H9 (cell line): Measurements from ENCODE around the gene MMS19. TPM values are rescaled to one million over a fixed set of nuclear protein-coding genes. Genes with fewer than 3 reads are reported as not detected.

Experiments used
- DNase-seq: peaks from one replicate; pipeline ENCODE4 v3.0.0-alpha.2; 2017
- H2AFZ ChIP-seq: one replicate; pipeline ENCODE4 v1.6.1; 2013; ENCODE audit warnings: mild to moderate bottlenecking, low read length, control low read depth, moderate library complexity
- H2AK5ac ChIP-seq: 2 replicates; pipeline ENCODE4 v1.6.1; 2013; ENCODE audit warnings: low read length, control low read depth, mixed read lengths; ENCODE audit not compliant: insufficient read length
- H2BK120ac ChIP-seq: one replicate; pipeline ENCODE4 v1.6.1; 2013; ENCODE audit warnings: low read depth, mild to moderate bottlenecking, low read length, control low read depth, inconsistent platforms; ENCODE audit not compliant: poor library complexity, severe bottlenecking
- H2BK12ac ChIP-seq: 2 replicates; pipeline ENCODE4 v1.6.1; 2013; ENCODE audit warnings: low read length, control low read depth, mixed read lengths, low read depth; ENCODE audit not compliant: insufficient read length
- H2BK15ac ChIP-seq: 2 replicates; pipeline ENCODE4 v1.6.1; 2013; ENCODE audit warnings: low read depth, low read length, control low read depth
- H2BK20ac ChIP-seq: one replicate; pipeline ENCODE4 v1.6.1; 2013; ENCODE audit warnings: low read depth, mild to moderate bottlenecking, low read length, control low read depth, inconsistent platforms; ENCODE audit not compliant: poor library complexity, severe bottlenecking
- H2BK5ac ChIP-seq: 2 replicates; pipeline ENCODE4 v1.6.1; 2013; ENCODE audit warnings: low read length, control low read depth, mixed read lengths; ENCODE audit not compliant: insufficient read length
- H3K14ac ChIP-seq: 2 replicates; pipeline ENCODE4 v1.6.1; 2013; ENCODE audit warnings: low read length, control low read depth; ENCODE audit not compliant: insufficient read depth
- H3K18ac ChIP-seq: 2 replicates; pipeline ENCODE4 v1.6.1; 2013; ENCODE audit warnings: low read depth, mild to moderate bottlenecking, mixed read lengths, low read length, control low read depth; ENCODE audit not compliant: insufficient read length
- H3K23ac ChIP-seq: 2 replicates; pipeline ENCODE4 v1.6.1; 2013; ENCODE audit warnings: low read length, control low read depth, mixed read lengths, low read depth; ENCODE audit not compliant: insufficient read length
- H3K23me2 ChIP-seq: 2 replicates; pipeline ENCODE4 v1.6.1; 2013; ENCODE audit warnings: low read depth, mild to moderate bottlenecking, mixed read lengths, low read length, control low read depth; ENCODE audit not compliant: insufficient read length, poor library complexity, severe bottlenecking
- H3K27ac ChIP-seq: 2 replicates; pipeline ENCODE4 v1.5.1; 2013; ENCODE audit warnings: low read length, control low read depth, mixed read lengths, low read depth; ENCODE audit not compliant: insufficient read length
- H3K27me3 ChIP-seq: 2 replicates; pipeline ENCODE4 v1.6.1; 2013; ENCODE audit warnings: low read length, control low read depth, inconsistent platforms; ENCODE audit not compliant: insufficient read depth
- H3K4ac ChIP-seq: 2 replicates; pipeline ENCODE4 v1.6.1; 2013; ENCODE audit warnings: low read depth, mild to moderate bottlenecking, control low read depth, inconsistent platforms, low read length, moderate library complexity
- H3K4me1 ChIP-seq: 2 replicates; pipeline ENCODE4 v1.6.1; 2013; ENCODE audit warnings: low read length, control low read depth, inconsistent platforms; ENCODE audit not compliant: insufficient read depth
- H3K4me2 ChIP-seq: 2 replicates; pipeline ENCODE4 v1.6.1; 2013; ENCODE audit warnings: low read length, control low read depth, mixed read lengths; ENCODE audit not compliant: insufficient read length, insufficient read depth
- H3K56ac ChIP-seq: 2 replicates; pipeline ENCODE4 v1.6.1; 2013; ENCODE audit warnings: low read depth, mild to moderate bottlenecking, mixed read lengths, low read length, control low read depth; ENCODE audit not compliant: insufficient read length
- H3K79me1 ChIP-seq: 2 replicates; pipeline ENCODE4 v1.6.1; 2013; ENCODE audit warnings: low read depth, mild to moderate bottlenecking, moderate library complexity, low read length, control low read depth, inconsistent platforms; ENCODE audit not compliant: insufficient read depth, poor library complexity, severe bottlenecking
- H3K79me2 ChIP-seq: 2 replicates; pipeline ENCODE4 v1.6.1; 2013; ENCODE audit warnings: low read length, control low read depth, inconsistent platforms; ENCODE audit not compliant: insufficient read depth
- H3K9ac ChIP-seq: 2 replicates; pipeline ENCODE4 v1.6.1; 2013; ENCODE audit warnings: low read length, control low read depth, mixed read lengths; ENCODE audit not compliant: insufficient read length; ENCODE audit errors: extremely low read depth
- H3K9me3 ChIP-seq: one replicate; pipeline ENCODE4 v1.6.1; 2013; ENCODE audit warnings: low read depth, low read length, inconsistent platforms; ENCODE audit not compliant: control insufficient read depth
- H3T11ph ChIP-seq: one replicate; pipeline ENCODE4 v1.6.1; 2013; ENCODE audit warnings: mild to moderate bottlenecking, low read length, control low read depth, inconsistent platforms
- H4K20me1 ChIP-seq: one replicate; pipeline ENCODE4 v1.6.1; 2013; ENCODE audit not compliant: control insufficient read depth, insufficient read length, insufficient read depth
- H4K5ac ChIP-seq: 2 replicates; pipeline ENCODE4 v1.6.1; 2013; ENCODE audit warnings: low read depth, mild to moderate bottlenecking, mixed read lengths, low read length, control low read depth; ENCODE audit not compliant: insufficient read length
- H4K8ac ChIP-seq: replicated peaks from 2 replicates; pipeline ENCODE4 v1.6.1; 2013; ENCODE audit warnings: low read length, control low read depth, mixed read lengths, low read depth; ENCODE audit not compliant: insufficient read length
- H4K91ac ChIP-seq: 2 replicates; pipeline ENCODE4 v1.6.1; 2013; ENCODE audit warnings: low read depth, mild to moderate bottlenecking, moderate library complexity, mixed read lengths, low read length, control low read depth; ENCODE audit not compliant: insufficient read length
- H3K27ac Mint-ChIP-seq, 3 experiments: 2 replicates in 2 of 3; 3 replicates in 1 of 3; pipeline ENCODE4 v1.8.0; 2020 to 2021; ENCODE audit warnings: mixed read lengths in 3 of 3, mild to moderate bottlenecking in 1 of 3, moderate library complexity in 1 of 3
- H3K27me3 Mint-ChIP-seq: 2 replicates; pipeline ENCODE4 v1.8.0; 2021; ENCODE audit warnings: low read depth, mild to moderate bottlenecking, moderate library complexity, mixed read lengths
- H3K36me3 Mint-ChIP-seq, 3 experiments: 2 replicates in 2 of 3; 3 replicates in 1 of 3; pipeline ENCODE4 v1.8.0; 2020 to 2021; ENCODE audit warnings: low read depth in 3 of 3, mixed read lengths in 3 of 3; ENCODE audit not compliant: insufficient read depth in 1 of 3
- H3K4me1 Mint-ChIP-seq, 2 experiments: 2 replicates each; pipeline ENCODE4 v1.8.0; 2020; ENCODE audit warnings: mixed read lengths in 2 of 2
- H3K4me3 Mint-ChIP-seq, 2 experiments: 2 replicates in 1 of 2; 3 replicates in 1 of 2; pipeline ENCODE4 v1.8.0; 2020 to 2021; ENCODE audit warnings: mild to moderate bottlenecking in 2 of 2, mixed read lengths in 2 of 2, moderate library complexity in 1 of 2
- H3K9me3 Mint-ChIP-seq, 2 experiments: 2 replicates in 1 of 2; 3 replicates in 1 of 2; pipeline ENCODE4 v1.8.0; 2020; ENCODE audit warnings: mild to moderate bottlenecking in 2 of 2, mixed read lengths in 2 of 2, moderate library complexity in 1 of 2
- WGBS: extraction: QIAGEN DNeasy Blood & Tissue Kit; methylation state at CpG from one replicate; pipeline ENCODE4 v1.1.7; 2013; ENCODE audit warnings: missing lambda C conversion rate, low lambda C conversion rate, mixed read lengths; ENCODE audit not compliant: insufficient read length; ENCODE audit errors: extremely low coverage; 5-methylcytosine and 5-hydroxymethylcytosine counted together
- total RNA-seq: library from RNA; stranded (reverse); gene quantifications from 2 replicates; pipeline ENCODE4 v1.2.1, GENCODE V29; 2021
- TF ChIP-seq, protein P1 (sequence below): fragments of 200-600 bp; sonication (generic); conservative IDR thresholded peaks from 3 replicates; pipeline ENCODE4 v1.8.0; 2021; ENCODE audit warnings: antibody characterized with exemption, mild to moderate bottlenecking

MMS19 gene
- total RNA-seq, 1 experiment from 2014 or later: 102 TPM

DNA sequence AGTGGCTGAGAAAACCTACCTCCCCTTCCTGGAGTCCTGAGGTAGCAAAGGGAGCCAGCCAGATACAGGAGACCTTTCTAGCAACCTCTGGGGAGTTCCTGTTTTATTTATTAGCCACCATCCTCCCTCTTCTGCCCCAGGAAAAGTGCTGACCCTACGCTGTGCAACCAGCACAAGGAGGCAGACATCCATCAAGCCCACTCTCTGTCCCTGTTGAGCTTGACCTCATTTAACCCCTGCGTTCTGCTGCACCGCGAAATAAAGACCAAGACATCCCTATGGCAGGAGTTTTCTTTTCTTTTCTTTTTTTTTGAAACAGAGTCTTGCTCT lies 49.0 kb upstream of the MMS19 start:
- H3K27me3 Mint-ChIP-seq: no peaks in the 10 kb centered on the region
- H3K23ac ChIP-seq: no peak overlapping the region
- no peak overlapping the region for H3K4me2 ChIP-seq
- H3K27ac ChIP-seq: no peak overlapping the region
- no peak overlapping the region for H3K9ac ChIP-seq
- H3K9me3 Mint-ChIP-seq: no peaks in the 10 kb centered on the region
- no peak overlapping the region for H3K18ac ChIP-seq
- no peak overlapping the region for H2BK20ac ChIP-seq
- no peaks in the 10 kb centered on the region for H3K9me3 ChIP-seq
- H4K20me1 ChIP-seq: no peaks in the 10 kb centered on the region
- H3K79me2 ChIP-seq: no peaks in the 10 kb centered on the region; the same call in 1 of the 2 replicates
- no peak overlapping the region for H2AK5ac ChIP-seq
- WGBS: no CpG with 5 or more reads among the region's 4 CpGs
- no peak overlapping the region for H4K5ac ChIP-seq
- no peak overlapping the region for H3K4ac ChIP-seq
- H4K91ac ChIP-seq: no peak overlapping the region
- H3K36me3 Mint-ChIP-seq: no peaks in the 10 kb centered on the region; a peak in 1 of 7 replicates
- no peak overlapping the region for H3K4me3 Mint-ChIP-seq
- no peak overlapping the region for H2BK12ac ChIP-seq
- TF ChIP-seq, protein P1, sequence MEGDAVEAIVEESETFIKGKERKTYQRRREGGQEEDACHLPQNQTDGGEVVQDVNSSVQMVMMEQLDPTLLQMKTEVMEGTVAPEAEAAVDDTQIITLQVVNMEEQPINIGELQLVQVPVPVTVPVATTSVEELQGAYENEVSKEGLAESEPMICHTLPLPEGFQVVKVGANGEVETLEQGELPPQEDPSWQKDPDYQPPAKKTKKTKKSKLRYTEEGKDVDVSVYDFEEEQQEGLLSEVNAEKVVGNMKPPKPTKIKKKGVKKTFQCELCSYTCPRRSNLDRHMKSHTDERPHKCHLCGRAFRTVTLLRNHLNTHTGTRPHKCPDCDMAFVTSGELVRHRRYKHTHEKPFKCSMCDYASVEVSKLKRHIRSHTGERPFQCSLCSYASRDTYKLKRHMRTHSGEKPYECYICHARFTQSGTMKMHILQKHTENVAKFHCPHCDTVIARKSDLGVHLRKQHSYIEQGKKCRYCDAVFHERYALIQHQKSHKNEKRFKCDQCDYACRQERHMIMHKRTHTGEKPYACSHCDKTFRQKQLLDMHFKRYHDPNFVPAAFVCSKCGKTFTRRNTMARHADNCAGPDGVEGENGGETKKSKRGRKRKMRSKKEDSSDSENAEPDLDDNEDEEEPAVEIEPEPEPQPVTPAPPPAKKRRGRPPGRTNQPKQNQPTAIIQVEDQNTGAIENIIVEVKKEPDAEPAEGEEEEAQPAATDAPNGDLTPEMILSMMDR: no peak
- H3K56ac ChIP-seq: no peak overlapping the region
- H3K4me1 ChIP-seq: peaks cover 5% of the 10 kb centered on the region; the same call in 1 of the 2 replicates
- H2BK5ac ChIP-seq: no peak overlapping the region
- no peak overlapping the region; the same call in 1 of the 2 replicates for H3K14ac ChIP-seq
- no peak overlapping the region for H4K8ac ChIP-seq
- H2BK120ac ChIP-seq: no peak overlapping the region
- DNase-seq: no peak
- H3T11ph ChIP-seq: no peak overlapping the region
- no peak overlapping the region for H2AFZ ChIP-seq
- H3K23me2 ChIP-seq: no peaks in the 10 kb centered on the region
- H2BK15ac ChIP-seq: no peak overlapping the region
- peaks cover 37 to 49% of the 10 kb centered on the region in 2 experiments for H3K4me1 Mint-ChIP-seq
- no peaks in the 10 kb centered on the region for H3K79me1 ChIP-seq
- no peaks in the 10 kb centered on the region for H3K27me3 ChIP-seq
- peak overlapping the region in 1 of 3 experiments; percentile 9; a peak in 1 of 7 replicates for H3K27ac Mint-ChIP-seq
